Activated CD8-positive, alpha-beta memory T cell treated with anti-CD3 and anti-CD28 coated beads, Interleukin-2, amount 50 U/mL, for 24 hours (primary cell): Measurements from ENCODE around the gene DNAJB4.
"Not testable (repeated sequence)": the region's sequence is repeated elsewhere in the genome, so short reads cannot be mapped to it uniquely, and the experiment has no call there.

Source experiments
- DNase-seq: peaks from one replicate; pipeline ENCODE4 v3.0.0-alpha.2; 2020; ENCODE audit errors: extremely low read depth

Gene DNAJB4

GRCh38 chr1:78004719-78005447, at the start of gene DNAJB4:
Gene DNAJB4, plus strand, starts transcription at chr1:78004939. Its CDS starts 172 bp downstream, at chr1:78005111.
- peak; percentile 23 for DNase-seq

- DNase-seq = no peak
Measured at GRCh38 chr1:77955709-77956108, 49.0 kb upstream of the DNAJB4 start.

GRCh38 chr1:77956464-77956863, 48.3 kb upstream of the DNAJB4 start:
- DNase-seq = no peak

GRCh38 chr1:77958391-77958790, 46.3 kb upstream of the DNAJB4 start:
- DNase-seq = no peak

- DNase-seq = no peak
Measured at GRCh38 chr1:77958850-77959249, 45.9 kb upstream of the DNAJB4 start.

- no peak for DNase-seq
Measured at GRCh38 chr1:77961392-77961791, 43.3 kb upstream of the DNAJB4 start.

GRCh38 chr1:77966291-77966690, 38.4 kb upstream of the DNAJB4 start:
- DNase-seq = no peak

GRCh38 chr1:77970192-77970591, 34.5 kb upstream of the DNAJB4 start:
- DNase-seq = no peak

GRCh38 chr1:77972080-77972479, 32.7 kb upstream of the DNAJB4 start:
- DNase-seq = no peak

GRCh38 chr1:77975386-77975785, 29.4 kb upstream of the DNAJB4 start:
- no peak for DNase-seq

- no peak for DNase-seq
Measured at GRCh38 chr1:77975907-77976306, 28.8 kb upstream of the DNAJB4 start.

- no peak for DNase-seq
Measured at GRCh38 chr1:77976433-77977076, 28.2 kb upstream of the DNAJB4 start.

- DNase-seq = no peak
Measured at GRCh38 chr1:77977989-77978292, 26.8 kb upstream of the DNAJB4 start.

- peak; percentile 57 for DNase-seq
Measured at GRCh38 chr1:77978293-77978968, 26.3 kb upstream of the DNAJB4 start.

GRCh38 chr1:77978969-77979876, 25.5 kb upstream of the DNAJB4 start, which contains the start of gene FUBP1:
Gene FUBP1, minus strand, starts transcription at chr1:77979072. Its CDS starts 68 bp downstream, at chr1:77979004.
- peak; percentile 90 for DNase-seq

- not testable (repeated sequence) for DNase-seq
Measured at GRCh38 chr1:77983352-77983996, 21.3 kb upstream of the DNAJB4 start.

- DNase-seq = no peak
Measured at GRCh38 chr1:77983997-77984355, 20.8 kb upstream of the DNAJB4 start.

GRCh38 chr1:77984629-77985028, 20.1 kb upstream of the DNAJB4 start:
- DNase-seq = no peak

- DNase-seq = no peak
Measured at GRCh38 chr1:77986810-77987209, 17.9 kb upstream of the DNAJB4 start.

GRCh38 chr1:77987919-77988318, 16.8 kb upstream of the DNAJB4 start:
- no peak for DNase-seq

- no peak for DNase-seq
Measured at GRCh38 chr1:77989744-77990143, 15.0 kb upstream of the DNAJB4 start.
